GM23338 (cell line): ENCODE data around the gene RSPH1. TPM values are rescaled to one million over a fixed set of nuclear protein-coding genes. Genes with fewer than 3 reads are reported as not detected.

ENCODE experiments used
- ATAC-seq: fragments of 200-7000 bp; cut with Tn5 transposase; 3 replicates; pipeline ENCODE4 v1.9.1; 2020
- DNase-seq: peaks from one replicate; pipeline ENCODE4 v3.0.0-alpha.2; 2015; ENCODE audit warnings: low spot score
- H2AFZ ChIP-seq: fragments of 200-600 bp; sonication (generic); 2 replicates; pipeline ENCODE4 v1.8.0; 2016; ENCODE audit warnings: antibody characterized with exemption, mild to moderate bottlenecking, moderate library complexity
- H3F3A ChIP-seq: fragments of 200-600 bp; sonication (generic); replicated peaks from 2 replicates; pipeline ENCODE4 v1.8.0; 2017; ENCODE audit warnings: antibody characterized with exemption, mixed run types, low read depth
- H3K27ac ChIP-seq: fragments of 200-600 bp; sonication (generic); 2 replicates; pipeline ENCODE4 v1.6.1; 2016; ENCODE audit warnings: low read depth
- H3K27me3 ChIP-seq: fragments of 200-600 bp; sonication (generic); 2 replicates; pipeline ENCODE4 v1.8.0; 2016; ENCODE audit warnings: mild to moderate bottlenecking, mixed run types, moderate library complexity; ENCODE audit not compliant: insufficient read depth
- H3K36me3 ChIP-seq: fragments of 200-600 bp; sonication (generic); 2 replicates; pipeline ENCODE4 v1.8.0; 2016; ENCODE audit warnings: mild to moderate bottlenecking; ENCODE audit not compliant: insufficient read depth
- H3K4me1 ChIP-seq: fragments of 200-600 bp; sonication (generic); 2 replicates; pipeline ENCODE4 v1.8.0; 2016; ENCODE audit warnings: mild to moderate bottlenecking, moderate library complexity; ENCODE audit not compliant: insufficient read depth
- H3K4me2 ChIP-seq: fragments of 200-600 bp; sonication (generic); 2 replicates; pipeline ENCODE4 v1.7.1; 2017; ENCODE audit warnings: mixed run types
- H3K4me3 ChIP-seq: fragments of 200-600 bp; sonication (generic); 2 replicates; pipeline ENCODE4 v1.6.1; 2016; ENCODE audit warnings: mixed run types
- H3K79me2 ChIP-seq: fragments of 200-600 bp; sonication (generic); replicated peaks from 2 replicates; pipeline ENCODE4 v1.8.0; 2017; ENCODE audit warnings: mild to moderate bottlenecking; ENCODE audit not compliant: insufficient read depth
- H3K9me2 ChIP-seq: fragments of 200-600 bp; sonication (generic); 2 replicates; pipeline ENCODE4 v1.8.0; 2017; ENCODE audit not compliant: insufficient read depth
- H4K20me1 ChIP-seq: fragments of 200-600 bp; sonication (generic); replicated peaks from 2 replicates; pipeline ENCODE4 v1.8.0; 2017; ENCODE audit warnings: mild to moderate bottlenecking; ENCODE audit not compliant: insufficient read depth
- H3K27ac Mint-ChIP-seq: 2 replicates; pipeline ENCODE4 v1.8.0; 2020; ENCODE audit warnings: inconsistent platforms, mild to moderate bottlenecking, moderate library complexity, mixed read lengths
- H3K27me3 Mint-ChIP-seq: 3 replicates; pipeline ENCODE4 v1.8.0; 2022; ENCODE audit warnings: low read depth, mild to moderate bottlenecking, moderate library complexity, mixed read lengths, inconsistent platforms; ENCODE audit not compliant: insufficient read depth, poor library complexity
- H3K36me3 Mint-ChIP-seq: 3 replicates; pipeline ENCODE4 v1.8.0; 2021; ENCODE audit warnings: low read depth, mild to moderate bottlenecking, inconsistent platforms, moderate library complexity, mixed read lengths
- H3K4me1 Mint-ChIP-seq: 3 replicates; pipeline ENCODE4 v1.8.0; 2020; ENCODE audit warnings: mild to moderate bottlenecking, inconsistent platforms, mixed read lengths
- H3K4me3 Mint-ChIP-seq: 3 replicates; pipeline ENCODE4 v1.8.0; 2021; ENCODE audit warnings: moderate library complexity, mild to moderate bottlenecking, inconsistent platforms, mixed read lengths
- H3K9me3 Mint-ChIP-seq: 3 replicates; pipeline ENCODE4 v1.8.0; 2020; ENCODE audit warnings: moderate library complexity, mild to moderate bottlenecking, inconsistent platforms, mixed read lengths
- CREB1 ChIP-seq: fragments of 250-450 bp; sonication (Bioruptor Pico); IDR thresholded peaks from 2 replicates; pipeline ENCODE4 v1.5.0; 2020; ENCODE audit warnings: low read depth, mild to moderate bottlenecking, moderate library complexity
- CTCF ChIP-seq, 2 experiments: fragments of 200-600 bp in 1 of 2; sonication (generic) in 1 of 2; conservative IDR thresholded peaks; 2 replicates each; pipeline versions ENCODE4 v1.5.1 to v1.6.1; 2016 to 2017; ENCODE audit warnings: antibody characterized with exemption in 2 of 2, low read depth in 2 of 2, mild to moderate bottlenecking in 2 of 2, moderate library complexity in 1 of 2
- EZH2 ChIP-seq: fragments of 200-600 bp; sonication (generic); IDR thresholded peaks from one replicate; pipeline ENCODE4 v1.8.0; 2017; ENCODE audit warnings: antibody characterized with exemption, mild to moderate bottlenecking, low read depth; ENCODE audit not compliant: unreplicated experiment
- JUNB ChIP-seq: IDR thresholded peaks from one replicate; pipeline ENCODE4 v1.6.1; 2016; ENCODE audit warnings: antibody characterized with exemption; ENCODE audit not compliant: unreplicated experiment
- NANOG ChIP-seq: IDR thresholded peaks from 2 replicates; pipeline ENCODE4 v1.6.1; 2016; ENCODE audit warnings: antibody characterized with exemption, borderline replicate concordance
- STAT1 ChIP-seq: IDR thresholded peaks from one replicate; pipeline ENCODE4 v1.6.1; 2016; ENCODE audit warnings: antibody characterized with exemption; ENCODE audit not compliant: unreplicated experiment
- ZNF331 ChIP-seq: fragments of 250-450 bp; sonication (Bioruptor Pico); IDR thresholded peaks from 2 replicates; pipeline ENCODE4 v1.5.0; 2020; ENCODE audit warnings: low read depth, mild to moderate bottlenecking, moderate library complexity
- ZNF462 ChIP-seq: fragments of 250-450 bp; sonication (Bioruptor Pico); IDR thresholded peaks from 2 replicates; pipeline ENCODE4 v1.5.0; 2020; ENCODE audit warnings: mild to moderate bottlenecking, moderate library complexity
- polyA plus RNA-seq: library from polyadenylated mRNA; unstranded; fragments of >200 nt; fragmentation: Nextera tagmentation; extraction: Ambion mirVana; gene quantifications from 2 replicates; pipeline ENCODE4 v1.2.1, GENCODE V29; 2016
- total RNA-seq: library from RNA; depleted of rRNA; stranded (reverse); fragments of >200 nt; shearing (Covaris generic); gene quantifications from 2 replicates; pipeline ENCODE4 v1.2.3, GENCODE V29; 2014

The RSPH1 gene
- total and polyA plus RNA-seq, 2 experiments from 2014 or later = 0.23 TPM; not detected in 1

GRCh38 chr21:42540396-42540795 lies 44.4 kb upstream of the RSPH1 start (continued):
- TF ChIP-seq NANOG = no peak
- no peak for TF ChIP-seq CREB1
- no peak for TF ChIP-seq STAT1

GRCh38 chr21:42539931-42540343 lies 43.9 kb upstream of the RSPH1 start:
- Histone ChIP-seq H3K4me1 (no peaks in the 10 kb centered on the region), H3K4me3 (no peak overlapping the region), H3K4me2 (no peak overlapping the region), H3K27me3 (no peaks in the 10 kb centered on the region), H2AFZ (no peak overlapping the region), H3K36me3 (peaks cover 3% of the 10 kb centered on the region; the same call in 1 of the 2 replicates), H3K79me2 (no peaks in the 10 kb centered on the region), H3K27ac (0 out of 2 replicates have a peak overlapping the region, but pooled peaks have one; percentile 13), H4K20me1 (peaks cover 12% of the 10 kb centered on the region), H3K9me2 (no peaks in the 10 kb centered on the region), H3F3A (no peaks in the 10 kb centered on the region)
- no peaks in the 10 kb centered on the region for H3K9me3 Mint-ChIP-seq
- peak; percentile 92 for ATAC-seq
- TF ChIP-seq CTCF (conservative IDR thresholded peaks at IDR 0.05; ENCODE audit: low read depth in 2 of 2) (peak; percentile 64 to 65), EZH2 (no peak)
- peaks cover 39% of the 10 kb centered on the region for H3K36me3 Mint-ChIP-seq
- peaks cover 4% of the 10 kb centered on the region for H3K4me1 Mint-ChIP-seq
- peak overlapping the region; percentile 29 for H3K27ac Mint-ChIP-seq
- DNase-seq = peak; percentile 76
- peaks cover 4% of the 10 kb centered on the region for H3K27me3 Mint-ChIP-seq
- H3K4me3 Mint-ChIP-seq = no peak overlapping the region

GRCh38 chr21:42539342-42539741 lies 43.3 kb upstream of the RSPH1 start:
- H3K36me3 ChIP-seq = peaks cover 3% of the 10 kb centered on the region; the same call in 1 of the 2 replicates
- H3K4me3 ChIP-seq = no peak overlapping the region
- no peaks in the 10 kb centered on the region for H3F3A ChIP-seq
- Mint-ChIP-seq H3K27ac (no peak overlapping the region), H3K4me1 (peaks cover 4% of the 10 kb centered on the region), H3K4me3 (no peak overlapping the region), H3K27me3 (peaks cover 4% of the 10 kb centered on the region), H3K36me3 (peaks cover 36% of the 10 kb centered on the region), H3K9me3 (no peaks in the 10 kb centered on the region)
- DNase-seq (no peak), ATAC-seq (no peak)
- H2AFZ ChIP-seq = no peak overlapping the region
- no peaks in the 10 kb centered on the region for H3K79me2 ChIP-seq
- 0 out of 2 replicates have a peak overlapping the region, but pooled peaks have one; percentile 26 for H3K27ac ChIP-seq
- TF ChIP-seq JUNB (no peak), ZNF462 (CRISPR knock-in tag) (no peak), STAT1 (no peak), CTCF (conservative IDR thresholded peaks at IDR 0.05; ENCODE audit: low read depth in 2 of 2) (no peak), ZNF331 (no peak)
- no peaks in the 10 kb centered on the region for H3K27me3 ChIP-seq
- H3K4me1 ChIP-seq = no peaks in the 10 kb centered on the region
- H3K4me2 ChIP-seq = no peak overlapping the region
- no peaks in the 10 kb centered on the region for H3K9me2 ChIP-seq
- peaks cover 12% of the 10 kb centered on the region for H4K20me1 ChIP-seq
